GM23338 (cell line): Measurements from ENCODE around the gene MTHFD1. TPM values are rescaled to one million over a fixed set of nuclear protein-coding genes. Genes with fewer than 3 reads are reported as not detected.

Experiments used
- ATAC-seq: fragments of 200-7000 bp; cut with Tn5 transposase; 3 replicates; pipeline ENCODE4 v1.9.1; 2020
- DNase-seq: peaks from one replicate; pipeline ENCODE4 v3.0.0-alpha.2; 2015; ENCODE audit warnings: low spot score
- H2AFZ ChIP-seq: fragments of 200-600 bp; sonication (generic); 2 replicates; pipeline ENCODE4 v1.8.0; 2016; ENCODE audit warnings: antibody characterized with exemption, mild to moderate bottlenecking, moderate library complexity
- H3F3A ChIP-seq: fragments of 200-600 bp; sonication (generic); replicated peaks from 2 replicates; pipeline ENCODE4 v1.8.0; 2017; ENCODE audit warnings: antibody characterized with exemption, mixed run types, low read depth
- H3K27ac ChIP-seq: fragments of 200-600 bp; sonication (generic); 2 replicates; pipeline ENCODE4 v1.6.1; 2016; ENCODE audit warnings: low read depth
- H3K27me3 ChIP-seq: fragments of 200-600 bp; sonication (generic); 2 replicates; pipeline ENCODE4 v1.8.0; 2016; ENCODE audit warnings: mild to moderate bottlenecking, mixed run types, moderate library complexity; ENCODE audit not compliant: insufficient read depth
- H3K36me3 ChIP-seq: fragments of 200-600 bp; sonication (generic); 2 replicates; pipeline ENCODE4 v1.8.0; 2016; ENCODE audit warnings: mild to moderate bottlenecking; ENCODE audit not compliant: insufficient read depth
- H3K4me1 ChIP-seq: fragments of 200-600 bp; sonication (generic); 2 replicates; pipeline ENCODE4 v1.8.0; 2016; ENCODE audit warnings: mild to moderate bottlenecking, moderate library complexity; ENCODE audit not compliant: insufficient read depth
- H3K4me2 ChIP-seq: fragments of 200-600 bp; sonication (generic); 2 replicates; pipeline ENCODE4 v1.7.1; 2017; ENCODE audit warnings: mixed run types
- H3K4me3 ChIP-seq: fragments of 200-600 bp; sonication (generic); 2 replicates; pipeline ENCODE4 v1.6.1; 2016; ENCODE audit warnings: mixed run types
- H3K79me2 ChIP-seq: fragments of 200-600 bp; sonication (generic); replicated peaks from 2 replicates; pipeline ENCODE4 v1.8.0; 2017; ENCODE audit warnings: mild to moderate bottlenecking; ENCODE audit not compliant: insufficient read depth
- H3K9me2 ChIP-seq: fragments of 200-600 bp; sonication (generic); 2 replicates; pipeline ENCODE4 v1.8.0; 2017; ENCODE audit not compliant: insufficient read depth
- H4K20me1 ChIP-seq: fragments of 200-600 bp; sonication (generic); replicated peaks from 2 replicates; pipeline ENCODE4 v1.8.0; 2017; ENCODE audit warnings: mild to moderate bottlenecking; ENCODE audit not compliant: insufficient read depth
- H3K27ac Mint-ChIP-seq: 2 replicates; pipeline ENCODE4 v1.8.0; 2020; ENCODE audit warnings: inconsistent platforms, mild to moderate bottlenecking, moderate library complexity, mixed read lengths
- H3K27me3 Mint-ChIP-seq: 3 replicates; pipeline ENCODE4 v1.8.0; 2022; ENCODE audit warnings: low read depth, mild to moderate bottlenecking, moderate library complexity, mixed read lengths, inconsistent platforms; ENCODE audit not compliant: insufficient read depth, poor library complexity
- H3K36me3 Mint-ChIP-seq: 3 replicates; pipeline ENCODE4 v1.8.0; 2021; ENCODE audit warnings: low read depth, mild to moderate bottlenecking, inconsistent platforms, moderate library complexity, mixed read lengths
- H3K4me1 Mint-ChIP-seq: 3 replicates; pipeline ENCODE4 v1.8.0; 2020; ENCODE audit warnings: mild to moderate bottlenecking, inconsistent platforms, mixed read lengths
- H3K4me3 Mint-ChIP-seq: 3 replicates; pipeline ENCODE4 v1.8.0; 2021; ENCODE audit warnings: moderate library complexity, mild to moderate bottlenecking, inconsistent platforms, mixed read lengths
- H3K9me3 Mint-ChIP-seq: 3 replicates; pipeline ENCODE4 v1.8.0; 2020; ENCODE audit warnings: moderate library complexity, mild to moderate bottlenecking, inconsistent platforms, mixed read lengths
- EZH2 ChIP-seq: fragments of 200-600 bp; sonication (generic); IDR thresholded peaks from one replicate; pipeline ENCODE4 v1.8.0; 2017; ENCODE audit warnings: antibody characterized with exemption, mild to moderate bottlenecking, low read depth; ENCODE audit not compliant: unreplicated experiment
- EZH2phosphoT487 ChIP-seq: fragments of 200-600 bp; sonication (generic); IDR thresholded peaks from one replicate; pipeline ENCODE4 v1.8.1; 2018; ENCODE audit warnings: antibody characterized with exemption; ENCODE audit not compliant: unreplicated experiment
- NANOG ChIP-seq: IDR thresholded peaks from 2 replicates; pipeline ENCODE4 v1.6.1; 2016; ENCODE audit warnings: antibody characterized with exemption, borderline replicate concordance
- POLR2AphosphoS5 ChIP-seq: IDR thresholded peaks from 2 replicates; pipeline ENCODE4 v1.6.1; 2016; ENCODE audit warnings: antibody characterized with exemption, low read depth
- STAT1 ChIP-seq: IDR thresholded peaks from one replicate; pipeline ENCODE4 v1.6.1; 2016; ENCODE audit warnings: antibody characterized with exemption; ENCODE audit not compliant: unreplicated experiment
- ZNF114 ChIP-seq: fragments of 250-450 bp; sonication (Bioruptor Pico); IDR thresholded peaks from 2 replicates; pipeline ENCODE4 v1.5.0; 2020; ENCODE audit warnings: mild to moderate bottlenecking, moderate library complexity
- ZNF331 ChIP-seq: fragments of 250-450 bp; sonication (Bioruptor Pico); IDR thresholded peaks from 2 replicates; pipeline ENCODE4 v1.5.0; 2020; ENCODE audit warnings: low read depth, mild to moderate bottlenecking, moderate library complexity
- polyA plus RNA-seq: library from polyadenylated mRNA; unstranded; fragments of >200 nt; fragmentation: Nextera tagmentation; extraction: Ambion mirVana; gene quantifications from 2 replicates; pipeline ENCODE4 v1.2.1, GENCODE V29; 2016
- total RNA-seq: library from RNA; depleted of rRNA; stranded (reverse); fragments of >200 nt; shearing (Covaris generic); gene quantifications from 2 replicates; pipeline ENCODE4 v1.2.3, GENCODE V29; 2014
- TF ChIP-seq, protein P1 (sequence below), 2 experiments: fragments of 200-600 bp in 1 of 2; sonication (generic) in 1 of 2; conservative IDR thresholded peaks; 2 replicates each; pipeline versions ENCODE4 v1.5.1 to v1.6.1; 2016 to 2017; ENCODE audit warnings: antibody characterized with exemption in 2 of 2, low read depth in 2 of 2, mild to moderate bottlenecking in 2 of 2, moderate library complexity in 1 of 2

Gene MTHFD1
- total and polyA plus RNA-seq, 2 experiments from 2014 or later: 219 to 237 TPM

DNA sequence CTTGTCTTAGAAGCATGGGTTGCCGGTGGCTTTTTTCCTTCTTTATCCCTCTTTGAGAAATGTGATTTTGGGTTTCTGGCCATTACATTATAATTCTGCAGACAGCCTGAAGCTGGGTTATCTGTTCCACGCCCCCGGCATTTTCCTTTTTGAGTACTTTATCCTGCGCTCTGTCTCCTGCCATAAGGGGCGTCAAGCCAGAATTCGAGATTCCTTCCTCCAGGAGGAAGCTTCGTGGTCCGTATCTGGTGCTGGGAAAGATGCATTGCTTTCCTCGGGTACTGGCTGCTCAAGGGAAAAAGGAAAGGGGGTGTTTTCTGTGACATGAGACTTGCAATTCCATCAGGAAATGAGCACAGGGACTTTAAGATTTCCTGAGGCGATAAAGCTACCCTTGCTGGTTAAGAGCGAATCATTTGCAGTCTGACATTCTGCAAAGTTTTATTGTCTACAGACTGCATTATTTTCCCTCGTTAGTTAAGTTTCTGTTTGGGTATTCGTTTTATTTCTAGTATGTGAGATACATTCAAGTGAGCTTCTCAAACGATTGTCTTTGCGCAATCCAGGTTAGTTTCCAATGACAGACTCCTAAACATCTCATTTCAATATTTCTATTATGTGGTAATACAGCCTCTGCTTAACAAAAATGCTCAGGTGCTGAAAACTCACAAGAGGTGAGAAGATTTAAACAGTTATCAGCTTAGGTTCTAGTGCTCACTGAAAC is 77.8 kb downstream of the MTHFD1 start:
- peak; percentile 60 for ATAC-seq
- TF ChIP-seq ZNF114 (CRISPR knock-in tag): no peak
- TF ChIP-seq, protein P1, sequence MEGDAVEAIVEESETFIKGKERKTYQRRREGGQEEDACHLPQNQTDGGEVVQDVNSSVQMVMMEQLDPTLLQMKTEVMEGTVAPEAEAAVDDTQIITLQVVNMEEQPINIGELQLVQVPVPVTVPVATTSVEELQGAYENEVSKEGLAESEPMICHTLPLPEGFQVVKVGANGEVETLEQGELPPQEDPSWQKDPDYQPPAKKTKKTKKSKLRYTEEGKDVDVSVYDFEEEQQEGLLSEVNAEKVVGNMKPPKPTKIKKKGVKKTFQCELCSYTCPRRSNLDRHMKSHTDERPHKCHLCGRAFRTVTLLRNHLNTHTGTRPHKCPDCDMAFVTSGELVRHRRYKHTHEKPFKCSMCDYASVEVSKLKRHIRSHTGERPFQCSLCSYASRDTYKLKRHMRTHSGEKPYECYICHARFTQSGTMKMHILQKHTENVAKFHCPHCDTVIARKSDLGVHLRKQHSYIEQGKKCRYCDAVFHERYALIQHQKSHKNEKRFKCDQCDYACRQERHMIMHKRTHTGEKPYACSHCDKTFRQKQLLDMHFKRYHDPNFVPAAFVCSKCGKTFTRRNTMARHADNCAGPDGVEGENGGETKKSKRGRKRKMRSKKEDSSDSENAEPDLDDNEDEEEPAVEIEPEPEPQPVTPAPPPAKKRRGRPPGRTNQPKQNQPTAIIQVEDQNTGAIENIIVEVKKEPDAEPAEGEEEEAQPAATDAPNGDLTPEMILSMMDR (conservative IDR thresholded peaks at IDR 0.05; ENCODE audit: low read depth in 2 of 2): peak; percentile 14 to 30; a peak in 1 of 4 replicates
- H3F3A ChIP-seq: peaks cover 21% of the 10 kb centered on the region; the same call in 1 of the 2 replicates
- no peaks in the 10 kb centered on the region for H3K9me2 ChIP-seq
- peak overlapping the region; percentile 55; the same call in 1 of the 2 replicates for H3K27ac ChIP-seq
- peak; percentile 90 for DNase-seq
- 0 out of 2 replicates have a peak, but pooled peaks cover 4% of the 10 kb centered on the region for H3K4me1 ChIP-seq
- no peaks in the 10 kb centered on the region for H4K20me1 ChIP-seq
- H3K4me1 Mint-ChIP-seq: peaks cover 11% of the 10 kb centered on the region; the same call in 2 of the 3 replicates
- H3K79me2 ChIP-seq: no peaks in the 10 kb centered on the region
- H3K36me3 ChIP-seq: no peaks in the 10 kb centered on the region
- peak overlapping the region; percentile 75 for H3K4me3 Mint-ChIP-seq
- H3K27ac Mint-ChIP-seq: no peak overlapping the region
- peak overlapping the region; percentile 93 for H2AFZ ChIP-seq
- no peaks in the 10 kb centered on the region for H3K9me3 Mint-ChIP-seq
- peak overlapping the region; percentile 92 for H3K4me2 ChIP-seq
- peaks cover 11% of the 10 kb centered on the region; the same call in 1 of the 2 replicates for H3K27me3 ChIP-seq
- H3K36me3 Mint-ChIP-seq: peaks cover 7% of the 10 kb centered on the region
- peak overlapping the region; percentile 90 for H3K4me3 ChIP-seq
- H3K27me3 Mint-ChIP-seq: peaks cover 5% of the 10 kb centered on the region

DNA sequence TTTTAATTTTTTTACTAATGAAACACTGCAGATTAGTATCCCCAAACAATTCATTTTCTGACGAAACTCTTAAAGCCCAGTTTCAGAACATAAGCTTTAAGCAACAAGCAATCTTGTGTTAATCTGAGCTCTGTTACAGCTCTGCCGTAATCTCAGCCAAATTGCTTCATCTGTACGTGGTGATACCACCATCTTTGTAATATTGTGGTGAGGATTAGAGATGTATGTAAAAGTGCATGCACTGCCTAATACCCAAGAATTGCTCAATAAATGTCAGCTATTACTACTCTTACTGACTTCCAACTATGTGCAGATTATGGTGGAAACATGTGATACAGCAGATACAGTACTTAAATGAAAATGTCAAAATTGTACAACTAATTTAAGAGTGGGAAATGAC is 78.9 kb downstream of the MTHFD1 start:
- Histone ChIP-seq H3K36me3 (no peaks in the 10 kb centered on the region), H3K4me2 (no peak overlapping the region), H2AFZ (no peak overlapping the region), H3K27me3 (peaks cover 11% of the 10 kb centered on the region; the same call in 1 of the 2 replicates), H3K4me1 (0 out of 2 replicates have a peak, but pooled peaks cover 4% of the 10 kb centered on the region), H3K27ac (no peak overlapping the region), H3F3A (peaks cover 19% of the 10 kb centered on the region; the same call in 1 of the 2 replicates), H3K4me3 (no peak overlapping the region), H3K79me2 (no peaks in the 10 kb centered on the region), H3K9me2 (no peaks in the 10 kb centered on the region), H4K20me1 (no peaks in the 10 kb centered on the region)
- H3K36me3 Mint-ChIP-seq: peaks cover 5% of the 10 kb centered on the region; the same call in 1 of the 3 replicates
- no peak for ATAC-seq
- H3K27me3 Mint-ChIP-seq: peaks cover 5% of the 10 kb centered on the region
- no peak overlapping the region for H3K27ac Mint-ChIP-seq
- DNase-seq: no peak
- H3K9me3 Mint-ChIP-seq: no peaks in the 10 kb centered on the region
- peaks cover 11% of the 10 kb centered on the region; the same call in 2 of the 3 replicates for H3K4me1 Mint-ChIP-seq
- TF ChIP-seq EZH2: no peak
- no peak overlapping the region for H3K4me3 Mint-ChIP-seq

DNA sequence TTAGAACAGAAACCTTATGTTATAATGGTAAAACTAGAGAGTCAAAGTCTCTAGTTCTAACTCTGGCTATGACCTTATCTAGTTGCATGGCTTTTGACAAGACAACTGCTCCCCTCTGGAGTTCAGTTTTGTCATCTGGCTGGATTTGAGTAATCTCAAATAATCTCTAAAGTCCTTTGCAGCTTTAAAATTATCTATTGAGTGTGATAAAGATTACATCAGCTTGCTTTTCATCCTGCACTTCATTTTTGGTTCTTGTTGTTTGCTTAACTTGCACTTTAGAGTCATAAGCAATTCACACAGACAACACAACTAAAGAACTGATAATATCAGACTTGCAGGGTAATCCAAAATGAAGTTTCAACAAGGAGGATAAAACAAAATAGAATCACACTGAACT is 79.4 kb downstream of the MTHFD1 start:
- H3K36me3 Mint-ChIP-seq: peaks cover 2% of the 10 kb centered on the region; the same call in 1 of the 3 replicates
- H3K79me2 ChIP-seq: no peaks in the 10 kb centered on the region
- ATAC-seq (no peak), DNase-seq (no peak)
- no peaks in the 10 kb centered on the region for H4K20me1 ChIP-seq
- no peaks in the 10 kb centered on the region for H3K9me3 Mint-ChIP-seq
- H3K4me3 ChIP-seq: no peak overlapping the region
- peaks cover 11% of the 10 kb centered on the region; the same call in 2 of the 3 replicates for H3K4me1 Mint-ChIP-seq
- no peak overlapping the region for H3K27ac ChIP-seq
- peaks cover 11% of the 10 kb centered on the region; the same call in 1 of the 2 replicates for H3K27me3 ChIP-seq
- no peak overlapping the region for H3K4me2 ChIP-seq
- peaks cover 5% of the 10 kb centered on the region for H3K27me3 Mint-ChIP-seq
- 0 out of 2 replicates have a peak, but pooled peaks cover 4% of the 10 kb centered on the region for H3K4me1 ChIP-seq
- H3K36me3 ChIP-seq: no peaks in the 10 kb centered on the region
- no peak overlapping the region for H3K4me3 Mint-ChIP-seq
- no peak overlapping the region for H2AFZ ChIP-seq
- H3K27ac Mint-ChIP-seq: no peak overlapping the region
- H3F3A ChIP-seq: peaks cover 15% of the 10 kb centered on the region; the same call in 1 of the 2 replicates
- H3K9me2 ChIP-seq: no peaks in the 10 kb centered on the region
- TF ChIP-seq, protein P1 (conservative IDR thresholded peaks at IDR 0.05; ENCODE audit: low read depth in 2 of 2): no peak
- TF ChIP-seq STAT1: no peak
- no peak for TF ChIP-seq EZH2
- TF ChIP-seq EZH2phosphoT487: no peak
- no peak for TF ChIP-seq ZNF331 (CRISPR knock-in tag)
- no peak for TF ChIP-seq POLR2AphosphoS5
- TF ChIP-seq NANOG: no peak
- no peak for TF ChIP-seq ZNF114 (CRISPR knock-in tag)
